Measurements from ENCODE around the gene TMC7. TPM values are rescaled to one million over a fixed set of nuclear protein-coding genes. Genes with fewer than 3 reads are reported as not detected.

The TMC7 gene
- total RNA-seq, 1 experiment from 2014 or later = 0.82 TPM

GRCh38 chr16:19110537-19111360 lies 127.0 kb downstream of the TMC7 start:
- no peak for DNase-seq (ENCODE audit: low spot score)
- H3K36me3 ChIP-seq (ENCODE audit: insufficient read depth, low read length, poor library complexity, severe bottlenecking) = no peaks in the 10 kb centered on the region
- POLR2A ChIA-PET (ENCODE audit: low non-redundant PET) = interaction anchor here (0.6 kb wide), 1 partner anchor 28 kb away, joined by 16 read pairs; no protein-coding TSS in a partner anchor
- no TSS peak for BruUV-seq (replicated peaks)
- no peak for TF ChIP-seq CTCF (conservative IDR thresholded peaks at IDR 0.05; ENCODE audit: low read depth, low read length)
- no peak for TF ChIP-seq EZH2 (IDR thresholded peaks at IDR 0.05; ENCODE audit: borderline replicate concordance, low read depth, low read length, poor library complexity, severe bottlenecking)
- no peaks in the 10 kb centered on the region for H3K9me3 ChIP-seq (ENCODE audit: low read depth, low read length, poor library complexity, severe bottlenecking)
- intact Hi-C loops (cut with micrococcal nuclease; ENCODE audit: unreplicated experiment) = no loop called here
- peaks cover 8% of the 10 kb centered on the region for H3K4me1 ChIP-seq (ENCODE audit: insufficient read depth, low read length, poor library complexity, severe bottlenecking)
- no peaks in the 10 kb centered on the region for H3K27me3 ChIP-seq (replicated peaks; ENCODE audit: insufficient read depth, low read depth, low read length, poor library complexity)
- CTCF ChIA-PET = no interaction called here
- H3K27ac ChIP-seq (ENCODE audit: low read depth, low read length, poor library complexity, severe bottlenecking) = no peak overlapping the region
- H3K4me3 ChIP-seq (ENCODE audit: low read depth, low read length, poor library complexity, severe bottlenecking) = no peak overlapping the region

GRCh38 chr16:19112099-19112407 lies 128.3 kb downstream of the TMC7 start:
- no peak overlapping the region for H3K4me3 ChIP-seq (ENCODE audit: low read depth, low read length, poor library complexity, severe bottlenecking)
- intact Hi-C loops (cut with micrococcal nuclease; ENCODE audit: unreplicated experiment) = no loop called here
- H3K27ac ChIP-seq (ENCODE audit: low read depth, low read length, poor library complexity, severe bottlenecking) = no peak overlapping the region
- no peaks in the 10 kb centered on the region for H3K36me3 ChIP-seq (ENCODE audit: insufficient read depth, low read length, poor library complexity, severe bottlenecking)
- no peaks in the 10 kb centered on the region for H3K27me3 ChIP-seq (replicated peaks; ENCODE audit: insufficient read depth, low read depth, low read length, poor library complexity)
- H3K9me3 ChIP-seq (ENCODE audit: low read depth, low read length, poor library complexity, severe bottlenecking) = no peaks in the 10 kb centered on the region
- ChIA-PET POLR2A (ENCODE audit: low non-redundant PET) (interaction anchor here (0.6 kb wide), 1 partner anchor 11 kb away, joined by 5 read pairs; no protein-coding TSS in a partner anchor), CTCF (no interaction called here)
- H3K4me1 ChIP-seq (ENCODE audit: insufficient read depth, low read length, poor library complexity, severe bottlenecking) = peaks cover 19% of the 10 kb centered on the region
- no peak for DNase-seq (ENCODE audit: low spot score)
- BruUV-seq (replicated peaks) = no TSS peak
- TF ChIP-seq EZH2 (IDR thresholded peaks at IDR 0.05; ENCODE audit: borderline replicate concordance, low read depth, low read length, poor library complexity, severe bottlenecking) = no peak
- no peak for TF ChIP-seq CTCF (conservative IDR thresholded peaks at IDR 0.05; ENCODE audit: low read depth, low read length)

Other genes starting within 250 kb of the TMC7 start
- gene RPS15A, start 193.6 kb upstream of the TMC7 start, total RNA-seq (2021) = 1,282 and 1,307 TPM in 2 replicates
- gene ARL6IP1, start 182.4 kb upstream of the TMC7 start, total RNA-seq (2021) = 179 and 223 TPM in 2 replicates
- gene SMG1, start 57.5 kb upstream of the TMC7 start, total RNA-seq (2021) = 100 and 105 TPM in 2 replicates
- 22.7 and 24.3 TPM in 2 replicates for gene COQ7, start 83.7 kb downstream of the TMC7 start, total RNA-seq (2021)
- gene ITPRIPL2, start 130.0 kb downstream of the TMC7 start, total RNA-seq (2021) = 20.2 and 22.8 TPM in 2 replicates
- gene SYT17, start 184.3 kb downstream of the TMC7 start, total RNA-seq (2021) = 0.24 and 0.61 TPM in 2 replicates

Measured in A673 (cell line).